ENCODE results near the gene ANKRD52. TPM values are rescaled to one million over a fixed set of nuclear protein-coding genes. Genes with fewer than 3 reads are reported as not detected.
A peak's percentile ranks its signal among the peaks of the same experiment; 100 is the strongest.

The ANKRD52 gene
- polyA plus RNA-seq, 2 of the 4 experiments (the other 2 are of a cell fraction), result 26.1 to 48.7 TPM

DNA sequence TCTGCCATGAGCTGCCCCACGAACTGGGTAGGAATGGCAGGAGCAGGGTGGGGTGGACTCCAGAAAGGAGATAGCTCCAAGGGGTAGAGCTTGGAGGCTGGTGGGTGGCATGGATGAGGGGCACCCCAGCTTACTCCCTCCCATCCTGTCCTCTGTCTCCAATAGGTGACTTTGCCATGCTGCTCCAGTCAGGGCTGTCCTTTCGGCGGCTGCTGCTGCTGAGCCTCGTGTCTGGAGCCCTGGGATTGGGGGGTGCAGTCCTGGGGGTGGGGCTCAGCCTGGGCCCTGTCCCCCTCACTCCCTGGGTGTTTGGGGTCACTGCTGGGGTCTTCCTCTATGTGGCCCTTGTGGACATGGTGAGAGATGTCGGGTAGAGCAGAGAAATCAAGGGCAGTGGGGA lies 21.2 kb downstream of the ANKRD52 start:
- no peak for DNase-seq (ENCODE audit: low read depth in 1 of 2, low spot score in 1 of 2)
- TF ChIP-seq CBX8 (IDR thresholded peaks at IDR 0.05) (no peak), CHD4 (IDR thresholded peaks at IDR 0.05; ENCODE audit: borderline replicate concordance) (no peak), PBX3 (IDR thresholded peaks at IDR 0.05) (no peak), EHMT2 (IDR thresholded peaks at IDR 0.05; ENCODE audit: low read depth) (no peak), JUN (IDR thresholded peaks at IDR 0.05) (no peak), NR3C1 (IDR thresholded peaks at IDR 0.05) (no peak), MYC (IDR thresholded peaks at IDR 0.05; ENCODE audit: borderline replicate concordance, low read length) (no peak), KDM1A (IDR thresholded peaks at IDR 0.05; ENCODE audit: low read depth) (no peak), ZC3H11A (IDR thresholded peaks at IDR 0.05) (no peak), TP53 (CRISPR knock-in tag; IDR thresholded peaks at IDR 0.05) (no peak), CEBPB (IDR thresholded peaks at IDR 0.05) (no peak), PHF8 (IDR thresholded peaks at IDR 0.05; ENCODE audit: borderline replicate concordance, low read depth) (no peak), POLR2A (IDR thresholded peaks at IDR 0.05; ENCODE audit: low read length) (no peak), RARB (CRISPR knock-in tag; IDR thresholded peaks at IDR 0.05) (no peak), ESRRA (IDR thresholded peaks at IDR 0.05; ENCODE audit: borderline replicate concordance, low read length) (no peak)
- TF ChIP-seq, protein P1, sequence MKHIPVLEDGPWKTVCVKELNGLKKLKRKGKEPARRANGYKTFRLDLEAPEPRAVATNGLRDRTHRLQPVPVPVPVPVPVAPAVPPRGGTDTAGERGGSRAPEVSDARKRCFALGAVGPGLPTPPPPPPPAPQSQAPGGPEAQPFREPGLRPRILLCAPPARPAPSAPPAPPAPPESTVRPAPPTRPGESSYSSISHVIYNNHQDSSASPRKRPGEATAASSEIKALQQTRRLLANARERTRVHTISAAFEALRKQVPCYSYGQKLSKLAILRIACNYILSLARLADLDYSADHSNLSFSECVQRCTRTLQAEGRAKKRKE (CRISPR knock-in tag; IDR thresholded peaks at IDR 0.05; ENCODE audit: low read depth), result no peak
- FAIRE-seq, result no peak
- no peak overlapping the region for H3K27ac ChIP-seq
- H3K4me1 ChIP-seq, result no peaks in the 10 kb centered on the region
- H3K9me3 ChIP-seq, result no peaks in the 10 kb centered on the region
- H3K4me3 ChIP-seq, result no peak overlapping the region
- peak in 1 of 2 experiments; percentile 6; a peak in 2 of 6 replicates for ATAC-seq
- CTCF ChIA-PET, result interaction anchor here (1.1 to 7.0 kb wide), 5 partner anchors 8 to 30 kb away, joined by 3 to 69 read pairs (median 5); partner anchors contain the start of genes ANKRD52 and COQ10A
- no peak overlapping the region for H3K4me2 ChIP-seq
- 79% methylated on average over 5 of the region's 5 CpGs for WGBS (ENCODE audit: missing lambda C conversion rate)
- POLR2A ChIA-PET, result interaction anchor here (1.2 kb wide), 1 partner anchor 15 kb away, joined by 4 read pairs; the partner anchor contains the start of gene RNF41

DNA sequence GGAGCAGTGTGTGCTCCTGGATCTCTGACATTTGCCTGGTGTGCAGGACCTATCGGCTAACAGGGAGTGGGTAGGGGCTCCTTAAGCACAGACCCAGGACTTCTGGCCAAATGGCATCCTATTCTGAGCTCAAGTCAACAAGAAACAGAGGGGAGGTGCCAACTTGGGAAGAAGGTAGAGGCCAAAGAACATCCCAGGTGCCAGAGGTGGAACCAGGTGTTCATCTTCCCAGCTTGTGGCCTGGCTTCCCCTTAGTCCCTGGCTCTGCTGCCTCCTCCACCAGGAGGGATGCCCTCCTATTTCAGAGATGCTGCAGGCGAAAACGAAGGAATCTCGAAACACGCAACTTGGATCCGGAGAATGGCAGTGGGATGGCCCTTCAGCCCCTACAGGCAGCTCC lies 22.1 kb downstream of the ANKRD52 start:
- ATAC-seq (no peak), FAIRE-seq (no peak), DNase-seq (ENCODE audit: low read depth in 1 of 2, low spot score in 1 of 2) (no peak)
- H3K4me3 ChIP-seq, result no peak overlapping the region
- TF ChIP-seq JUNB (IDR thresholded peaks at IDR 0.05), result no peak
- TF ChIP-seq RCOR1 (IDR thresholded peaks at IDR 0.05; ENCODE audit: low read depth, low read length), result no peak
- no peak for TF ChIP-seq MAFK (IDR thresholded peaks at IDR 0.05; ENCODE audit: partially characterized antibody)
- TF ChIP-seq HOXB13 (CRISPR knock-in tag; IDR thresholded peaks at IDR 0.05; ENCODE audit: low read depth), result no peak
- H3K27ac ChIP-seq, result no peak overlapping the region
- POLR2A ChIA-PET, result interaction anchor here (1.2 kb wide), 1 partner anchor 14 kb away, joined by 4 read pairs; the partner anchor contains the start of gene RNF41
- 98% methylated on average over 6 of the region's 6 CpGs for WGBS (ENCODE audit: missing lambda C conversion rate)
- H3K9me3 ChIP-seq, result no peaks in the 10 kb centered on the region
- CTCF ChIA-PET, result interaction anchor here (1.1 to 7.0 kb wide), 6 partner anchors 8 to 31 kb away, joined by 3 to 69 read pairs (median 4); partner anchors contain the start of genes ANKRD52 and COQ10A
- no peaks in the 10 kb centered on the region for H3K4me1 ChIP-seq
- no peak overlapping the region for H3K4me2 ChIP-seq

DNA sequence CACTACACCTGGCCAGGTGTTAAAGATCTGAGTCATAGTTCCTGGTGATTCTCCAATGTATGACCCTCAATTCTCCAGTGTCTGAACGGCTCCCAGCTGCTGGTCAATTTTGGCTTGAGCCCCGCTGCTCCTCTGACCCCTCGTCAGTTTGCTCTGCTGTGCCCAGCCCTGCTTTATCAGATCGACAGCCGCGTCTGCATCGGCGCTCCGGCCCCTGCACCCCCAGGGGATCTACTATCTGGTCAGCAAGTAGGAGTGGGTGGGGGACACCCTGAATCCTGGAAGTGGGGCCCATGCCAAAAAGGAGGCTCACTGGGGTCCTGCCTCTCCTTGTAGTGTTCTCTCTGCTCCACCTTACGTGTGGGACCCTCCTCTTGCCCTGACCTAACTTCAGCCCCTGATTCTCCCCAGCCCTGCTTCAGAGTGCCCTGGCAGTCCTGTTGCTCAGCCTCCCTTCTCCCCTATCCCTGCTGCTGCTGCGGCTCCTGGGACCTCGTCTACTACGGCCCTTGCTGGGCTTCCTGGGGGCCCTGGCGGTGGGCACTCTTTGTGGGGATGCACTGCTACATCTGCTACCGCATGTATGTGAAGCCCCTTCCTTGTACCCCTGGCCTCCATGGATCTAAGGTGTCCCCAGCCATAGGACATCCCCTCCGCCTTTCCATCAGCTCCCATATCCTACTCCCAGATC lies 23.3 kb downstream of the ANKRD52 start:
- FAIRE-seq (no peak), ATAC-seq (peak; percentile 3 to 7; a peak in 2 of 6 replicates), DNase-seq (ENCODE audit: low read depth in 1 of 2, low spot score in 1 of 2) (no peak)
- 94% methylated on average over 16 of the region's 16 CpGs for WGBS (ENCODE audit: missing lambda C conversion rate)
- no peak overlapping the region for H3K4me2 ChIP-seq
- no peak overlapping the region for H3K4me3 ChIP-seq
- H3K4me1 ChIP-seq, result peaks cover 8% of the 10 kb centered on the region
- POLR2A ChIA-PET, result no interaction called here
- no peaks in the 10 kb centered on the region for H3K9me3 ChIP-seq
- H3K27ac ChIP-seq, result no peak overlapping the region
- CTCF ChIA-PET, result interaction anchor here (0.9 to 7.0 kb wide), 9 partner anchors 9 to 131 kb away, joined by 3 to 69 read pairs (median 7); partner anchors contain the start of genes ANKRD52 and SMARCC2
- TF ChIP-seq ZNF302 (CRISPR knock-in tag; IDR thresholded peaks at IDR 0.05), result no peak
- no peak for TF ChIP-seq E2F6 (IDR thresholded peaks at IDR 0.05; ENCODE audit: borderline replicate concordance, low read depth)
- no peak for TF ChIP-seq HMGXB4 (CRISPR knock-in tag; IDR thresholded peaks at IDR 0.05; ENCODE audit: borderline replicate concordance)
- TF ChIP-seq, protein P2, sequence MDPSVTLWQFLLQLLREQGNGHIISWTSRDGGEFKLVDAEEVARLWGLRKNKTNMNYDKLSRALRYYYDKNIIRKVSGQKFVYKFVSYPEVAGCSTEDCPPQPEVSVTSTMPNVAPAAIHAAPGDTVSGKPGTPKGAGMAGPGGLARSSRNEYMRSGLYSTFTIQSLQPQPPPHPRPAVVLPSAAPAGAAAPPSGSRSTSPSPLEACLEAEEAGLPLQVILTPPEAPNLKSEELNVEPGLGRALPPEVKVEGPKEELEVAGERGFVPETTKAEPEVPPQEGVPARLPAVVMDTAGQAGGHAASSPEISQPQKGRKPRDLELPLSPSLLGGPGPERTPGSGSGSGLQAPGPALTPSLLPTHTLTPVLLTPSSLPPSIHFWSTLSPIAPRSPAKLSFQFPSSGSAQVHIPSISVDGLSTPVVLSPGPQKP (IDR thresholded peaks at IDR 0.05; ENCODE audit: low read depth, low read length), result no peak
- TF ChIP-seq GATA3 (IDR thresholded peaks at IDR 0.05; ENCODE audit: borderline replicate concordance), result no peak
- no peak for TF ChIP-seq JUNB (IDR thresholded peaks at IDR 0.05)
- TF ChIP-seq ZC3H11A (IDR thresholded peaks at IDR 0.05), result no peak
- TF ChIP-seq HOXB5 (CRISPR knock-in tag; IDR thresholded peaks at IDR 0.05), result no peak
- TF ChIP-seq CHD4 (IDR thresholded peaks at IDR 0.05; ENCODE audit: borderline replicate concordance), result no peak
- no peak for TF ChIP-seq HDAC2 (IDR thresholded peaks at IDR 0.05)
- TF ChIP-seq, protein P1 (CRISPR knock-in tag; IDR thresholded peaks at IDR 0.05; ENCODE audit: low read depth), result no peak
- TF ChIP-seq POLR2AphosphoS2 (conservative IDR thresholded peaks at IDR 0.05; ENCODE audit: low read length), result no peak

Measured in A549 (cell line).